H9 (cell line): ENCODE results near the gene PRKCZ. TPM values are rescaled to one million over a fixed set of nuclear protein-coding genes. Genes with fewer than 3 reads are reported as not detected.

Experiments used
- DNase-seq: peaks from one replicate; pipeline ENCODE4 v3.0.0-alpha.2; 2017
- H2AFZ ChIP-seq: one replicate; pipeline ENCODE4 v1.6.1; 2013; ENCODE audit warnings: mild to moderate bottlenecking, low read length, control low read depth, moderate library complexity
- H2AK5ac ChIP-seq: 2 replicates; pipeline ENCODE4 v1.6.1; 2013; ENCODE audit warnings: low read length, control low read depth, mixed read lengths; ENCODE audit not compliant: insufficient read length
- H2BK120ac ChIP-seq: one replicate; pipeline ENCODE4 v1.6.1; 2013; ENCODE audit warnings: low read depth, mild to moderate bottlenecking, low read length, control low read depth, inconsistent platforms; ENCODE audit not compliant: poor library complexity, severe bottlenecking
- H2BK12ac ChIP-seq: 2 replicates; pipeline ENCODE4 v1.6.1; 2013; ENCODE audit warnings: low read length, control low read depth, mixed read lengths, low read depth; ENCODE audit not compliant: insufficient read length
- H2BK15ac ChIP-seq: 2 replicates; pipeline ENCODE4 v1.6.1; 2013; ENCODE audit warnings: low read depth, low read length, control low read depth
- H2BK20ac ChIP-seq: one replicate; pipeline ENCODE4 v1.6.1; 2013; ENCODE audit warnings: low read depth, mild to moderate bottlenecking, low read length, control low read depth, inconsistent platforms; ENCODE audit not compliant: poor library complexity, severe bottlenecking
- H2BK5ac ChIP-seq: 2 replicates; pipeline ENCODE4 v1.6.1; 2013; ENCODE audit warnings: low read length, control low read depth, mixed read lengths; ENCODE audit not compliant: insufficient read length
- H3K14ac ChIP-seq: 2 replicates; pipeline ENCODE4 v1.6.1; 2013; ENCODE audit warnings: low read length, control low read depth; ENCODE audit not compliant: insufficient read depth
- H3K18ac ChIP-seq: 2 replicates; pipeline ENCODE4 v1.6.1; 2013; ENCODE audit warnings: low read depth, mild to moderate bottlenecking, mixed read lengths, low read length, control low read depth; ENCODE audit not compliant: insufficient read length
- H3K23ac ChIP-seq: 2 replicates; pipeline ENCODE4 v1.6.1; 2013; ENCODE audit warnings: low read length, control low read depth, mixed read lengths, low read depth; ENCODE audit not compliant: insufficient read length
- H3K23me2 ChIP-seq: 2 replicates; pipeline ENCODE4 v1.6.1; 2013; ENCODE audit warnings: low read depth, mild to moderate bottlenecking, mixed read lengths, low read length, control low read depth; ENCODE audit not compliant: insufficient read length, poor library complexity, severe bottlenecking
- H3K27ac ChIP-seq: 2 replicates; pipeline ENCODE4 v1.5.1; 2013; ENCODE audit warnings: low read length, control low read depth, mixed read lengths, low read depth; ENCODE audit not compliant: insufficient read length
- H3K27me3 ChIP-seq: 2 replicates; pipeline ENCODE4 v1.6.1; 2013; ENCODE audit warnings: low read length, control low read depth, inconsistent platforms; ENCODE audit not compliant: insufficient read depth
- H3K4ac ChIP-seq: 2 replicates; pipeline ENCODE4 v1.6.1; 2013; ENCODE audit warnings: low read depth, mild to moderate bottlenecking, control low read depth, inconsistent platforms, low read length, moderate library complexity
- H3K4me1 ChIP-seq: 2 replicates; pipeline ENCODE4 v1.6.1; 2013; ENCODE audit warnings: low read length, control low read depth, inconsistent platforms; ENCODE audit not compliant: insufficient read depth
- H3K4me2 ChIP-seq: 2 replicates; pipeline ENCODE4 v1.6.1; 2013; ENCODE audit warnings: low read length, control low read depth, mixed read lengths; ENCODE audit not compliant: insufficient read length, insufficient read depth
- H3K56ac ChIP-seq: 2 replicates; pipeline ENCODE4 v1.6.1; 2013; ENCODE audit warnings: low read depth, mild to moderate bottlenecking, mixed read lengths, low read length, control low read depth; ENCODE audit not compliant: insufficient read length
- H3K79me1 ChIP-seq: 2 replicates; pipeline ENCODE4 v1.6.1; 2013; ENCODE audit warnings: low read depth, mild to moderate bottlenecking, moderate library complexity, low read length, control low read depth, inconsistent platforms; ENCODE audit not compliant: insufficient read depth, poor library complexity, severe bottlenecking
- H3K79me2 ChIP-seq: 2 replicates; pipeline ENCODE4 v1.6.1; 2013; ENCODE audit warnings: low read length, control low read depth, inconsistent platforms; ENCODE audit not compliant: insufficient read depth
- H3K9ac ChIP-seq: 2 replicates; pipeline ENCODE4 v1.6.1; 2013; ENCODE audit warnings: low read length, control low read depth, mixed read lengths; ENCODE audit not compliant: insufficient read length; ENCODE audit errors: extremely low read depth
- H3K9me3 ChIP-seq: one replicate; pipeline ENCODE4 v1.6.1; 2013; ENCODE audit warnings: low read depth, low read length, inconsistent platforms; ENCODE audit not compliant: control insufficient read depth
- H3T11ph ChIP-seq: one replicate; pipeline ENCODE4 v1.6.1; 2013; ENCODE audit warnings: mild to moderate bottlenecking, low read length, control low read depth, inconsistent platforms
- H4K20me1 ChIP-seq: one replicate; pipeline ENCODE4 v1.6.1; 2013; ENCODE audit not compliant: control insufficient read depth, insufficient read length, insufficient read depth
- H4K5ac ChIP-seq: 2 replicates; pipeline ENCODE4 v1.6.1; 2013; ENCODE audit warnings: low read depth, mild to moderate bottlenecking, mixed read lengths, low read length, control low read depth; ENCODE audit not compliant: insufficient read length
- H4K8ac ChIP-seq: replicated peaks from 2 replicates; pipeline ENCODE4 v1.6.1; 2013; ENCODE audit warnings: low read length, control low read depth, mixed read lengths, low read depth; ENCODE audit not compliant: insufficient read length
- H4K91ac ChIP-seq: 2 replicates; pipeline ENCODE4 v1.6.1; 2013; ENCODE audit warnings: low read depth, mild to moderate bottlenecking, moderate library complexity, mixed read lengths, low read length, control low read depth; ENCODE audit not compliant: insufficient read length
- H3K27ac Mint-ChIP-seq, 3 experiments: 2 replicates in 2 of 3; 3 replicates in 1 of 3; pipeline ENCODE4 v1.8.0; 2020 to 2021; ENCODE audit warnings: mixed read lengths in 3 of 3, mild to moderate bottlenecking in 1 of 3, moderate library complexity in 1 of 3
- H3K27me3 Mint-ChIP-seq: 2 replicates; pipeline ENCODE4 v1.8.0; 2021; ENCODE audit warnings: low read depth, mild to moderate bottlenecking, moderate library complexity, mixed read lengths
- H3K36me3 Mint-ChIP-seq, 3 experiments: 2 replicates in 2 of 3; 3 replicates in 1 of 3; pipeline ENCODE4 v1.8.0; 2020 to 2021; ENCODE audit warnings: low read depth in 3 of 3, mixed read lengths in 3 of 3; ENCODE audit not compliant: insufficient read depth in 1 of 3
- H3K4me1 Mint-ChIP-seq, 2 experiments: 2 replicates each; pipeline ENCODE4 v1.8.0; 2020; ENCODE audit warnings: mixed read lengths in 2 of 2
- H3K4me3 Mint-ChIP-seq, 2 experiments: 2 replicates in 1 of 2; 3 replicates in 1 of 2; pipeline ENCODE4 v1.8.0; 2020 to 2021; ENCODE audit warnings: mild to moderate bottlenecking in 2 of 2, mixed read lengths in 2 of 2, moderate library complexity in 1 of 2
- H3K9me3 Mint-ChIP-seq, 2 experiments: 2 replicates in 1 of 2; 3 replicates in 1 of 2; pipeline ENCODE4 v1.8.0; 2020; ENCODE audit warnings: mild to moderate bottlenecking in 2 of 2, mixed read lengths in 2 of 2, moderate library complexity in 1 of 2
- CTCF ChIP-seq: fragments of 200-600 bp; sonication (generic); conservative IDR thresholded peaks from 3 replicates; pipeline ENCODE4 v1.8.0; 2021; ENCODE audit warnings: antibody characterized with exemption, mild to moderate bottlenecking
- WGBS: extraction: QIAGEN DNeasy Blood & Tissue Kit; methylation state at CpG from one replicate; pipeline ENCODE4 v1.1.7; 2013; ENCODE audit warnings: missing lambda C conversion rate, low lambda C conversion rate, mixed read lengths; ENCODE audit not compliant: insufficient read length; ENCODE audit errors: extremely low coverage; 5-methylcytosine and 5-hydroxymethylcytosine counted together
- total RNA-seq: library from RNA; stranded (reverse); gene quantifications from 2 replicates; pipeline ENCODE4 v1.2.1, GENCODE V29; 2021

Gene PRKCZ
- total RNA-seq, 1 experiment from 2014 or later: 48.4 TPM

- no peak overlapping the region for H2BK12ac ChIP-seq
- no peak for TF ChIP-seq CTCF
These were observed 60.1 kb downstream of the PRKCZ start for GRCh38 chr1:2110191-2110737.

More at GRCh38 chr1:2110191-2110737, 60.1 kb downstream of the PRKCZ start:
- no peak overlapping the region for H4K5ac ChIP-seq
- no peak overlapping the region for H2BK5ac ChIP-seq
- no peak overlapping the region for H4K8ac ChIP-seq
- no peak overlapping the region for H3K4me3 Mint-ChIP-seq
- no peaks in the 10 kb centered on the region; the same call in 1 of the 2 replicates for H3K27me3 Mint-ChIP-seq
- H3K27me3 ChIP-seq: no peaks in the 10 kb centered on the region
- no peak overlapping the region for H3K9ac ChIP-seq
- H3K27ac Mint-ChIP-seq: no peak overlapping the region
- no peak overlapping the region for H3K4ac ChIP-seq
- H2AFZ ChIP-seq: no peak overlapping the region
- H3K56ac ChIP-seq: no peak overlapping the region
- no peak overlapping the region for H3K27ac ChIP-seq
- no peak overlapping the region for H2BK15ac ChIP-seq
- no peak overlapping the region for H3K14ac ChIP-seq
- H2BK120ac ChIP-seq: no peak overlapping the region
- no peaks in the 10 kb centered on the region for H3K23me2 ChIP-seq
- no peak overlapping the region for H3K4me2 ChIP-seq
- no peak overlapping the region for H2BK20ac ChIP-seq
- H3T11ph ChIP-seq: no peak overlapping the region
- H3K23ac ChIP-seq: no peak overlapping the region
- no peak for DNase-seq
- H3K9me3 Mint-ChIP-seq: no peaks in the 10 kb centered on the region
- H3K4me1 Mint-ChIP-seq: peaks cover 6 to 8% of the 10 kb centered on the region in 2 experiments
- H2AK5ac ChIP-seq: no peak overlapping the region
- no peaks in the 10 kb centered on the region for H3K9me3 ChIP-seq
- H4K20me1 ChIP-seq: no peaks in the 10 kb centered on the region
- no peaks in the 10 kb centered on the region for H3K79me1 ChIP-seq
- H3K4me1 ChIP-seq: no peaks in the 10 kb centered on the region; the same call in 1 of the 2 replicates
- WGBS: no CpG with 5 or more reads among the region's 18 CpGs
- no peaks in the 10 kb centered on the region for H3K79me2 ChIP-seq
- peaks cover 0 to 15% (median 9%) of the 10 kb centered on the region in 3 experiments; a peak in 2 of 7 replicates for H3K36me3 Mint-ChIP-seq
- H4K91ac ChIP-seq: no peak overlapping the region
- H3K18ac ChIP-seq: no peak overlapping the region
